Diencephalon (tissue), 1 donor: ENCODE data around the gene NEK10. TPM values are rescaled to one million over a fixed set of nuclear protein-coding genes. Genes with fewer than 3 reads are reported as not detected.

Source experiments
- small RNA-seq: library from RNA; depleted of rRNA; stranded (forward); fragments of <200 nt; gene quantifications from one replicate; pipeline ENCODE3, GENCODE V24; 2014
- total RNA-seq: library from RNA; depleted of rRNA; stranded (reverse); fragments of >200 nt; gene quantifications from one replicate; pipeline ENCODE4 v1.2.3, GENCODE V29; 2014

The NEK10 gene
- 58.8 TPM for total RNA-seq

GRCh38 chr3:27368831-27369607 lies at the start of gene NEK10:
TSS of gene NEK10 (minus strand) at chr3:27369383. CDS start at chr3:27352882, 16,501 bp downstream.

Small RNAs within 50 kb of the gene (small RNA-seq; reads per million reads assigned to genes)
- not detected for gene MINOS1P3
- gene RNU6-342P, result not detected

Other genes with a start within 250 kb of the NEK10 start
- gene SLC4A7, start 115.0 kb upstream of the NEK10 start, total RNA-seq, result 241 TPM